Medulla oblongata (tissue), 1 donor: ENCODE data around the gene CIB2.
"Not testable (repeated sequence)": the region's sequence is repeated elsewhere in the genome, so short reads cannot be mapped to it uniquely, and the experiment has no call there.

Experiments used
- DNase-seq: peaks from one replicate; pipeline ENCODE4 v3.0.0-alpha.2; 2015; ENCODE audit errors: extremely low spot score

The CIB2 gene

GRCh38 chr15:78131295-78132061 lies at the start of gene CIB2:
Gene CIB2, minus strand, starts transcription at chr15:78131445. Its CDS starts 230 bp downstream, at chr15:78131215.
- DNase-seq = peak; percentile 64

- DNase-seq = no peak
These were observed 48.7 kb upstream of the CIB2 start for GRCh38 chr15:78179906-78180305.

- no peak for DNase-seq
These were observed 48.1 kb upstream of the CIB2 start for GRCh38 chr15:78179286-78179840.

- DNase-seq = no peak
These were observed 46.8 kb upstream of the CIB2 start for GRCh38 chr15:78178064-78178463.

GRCh38 chr15:78177447-78177873 lies 46.2 kb upstream of the CIB2 start:
- DNase-seq = peak; percentile 70

GRCh38 chr15:78175330-78175729 lies 44.1 kb upstream of the CIB2 start:
- no peak for DNase-seq

- DNase-seq = no peak
These were observed 43.2 kb upstream of the CIB2 start for GRCh38 chr15:78174401-78174800.

- no peak for DNase-seq
These were observed 40.7 kb upstream of the CIB2 start for GRCh38 chr15:78171864-78172472.

- peak; percentile 66 for DNase-seq
These were observed 39.9 kb upstream of the CIB2 start for GRCh38 chr15:78170848-78171773.

- DNase-seq = no peak
These were observed 37.4 kb upstream of the CIB2 start for GRCh38 chr15:78168608-78169007.

GRCh38 chr15:78167227-78167888 lies 36.1 kb upstream of the CIB2 start:
- no peak for DNase-seq

- no peak for DNase-seq
These were observed 32.8 kb upstream of the CIB2 start for GRCh38 chr15:78164010-78164409.

- peak; percentile 58 for DNase-seq
These were observed 30.8 kb upstream of the CIB2 start for GRCh38 chr15:78162038-78162437.

GRCh38 chr15:78159395-78159794 lies 28.1 kb upstream of the CIB2 start:
- DNase-seq = no peak

- DNase-seq = no peak
These were observed 26.0 kb upstream of the CIB2 start for GRCh38 chr15:78157203-78157602.

- no peak for DNase-seq
These were observed 25.4 kb upstream of the CIB2 start for GRCh38 chr15:78156653-78157052.

GRCh38 chr15:78155355-78155939 lies 24.2 kb upstream of the CIB2 start:
- DNase-seq = no peak

- no peak for DNase-seq
These were observed 23.7 kb upstream of the CIB2 start for GRCh38 chr15:78154955-78155354.

GRCh38 chr15:78151075-78151474 lies 19.8 kb upstream of the CIB2 start:
- not testable (repeated sequence) for DNase-seq

- DNase-seq = peak; percentile 31
These were observed 18.8 kb upstream of the CIB2 start for GRCh38 chr15:78149805-78150751.
